Endothelial cell of umbilical vein (primary cell): Measurements from ENCODE around the gene TDRD7.

Experiments
- CTCF ChIP-seq, 2 donors: IDR thresholded peaks; 1 replicate in 1 of 2; 2 replicates in 1 of 2; pipeline ENCODE4 v1.5.1; 2011; ENCODE audit warnings: low read length in 2 of 2, mild to moderate bottlenecking in 2 of 2, moderate library complexity in 2 of 2, control low read depth in 1 of 2, inconsistent platforms in 1 of 2, low read depth in 1 of 2; ENCODE audit not compliant: insufficient read depth in 1 of 2; ENCODE audit errors: extremely low read depth in 1 of 2
- POLR2A ChIP-seq: IDR thresholded peaks from 2 replicates; pipeline ENCODE4 v1.6.1; 2012; ENCODE audit warnings: low read depth, mild to moderate bottlenecking, control low read depth, low read length
- POLR2AphosphoS5 ChIP-seq: IDR thresholded peaks from 2 replicates; pipeline ENCODE4 v1.6.1; 2012; ENCODE audit warnings: low read depth, mild to moderate bottlenecking, control low read depth, low read length, moderate library complexity; ENCODE audit not compliant: insufficient read depth

DNA sequence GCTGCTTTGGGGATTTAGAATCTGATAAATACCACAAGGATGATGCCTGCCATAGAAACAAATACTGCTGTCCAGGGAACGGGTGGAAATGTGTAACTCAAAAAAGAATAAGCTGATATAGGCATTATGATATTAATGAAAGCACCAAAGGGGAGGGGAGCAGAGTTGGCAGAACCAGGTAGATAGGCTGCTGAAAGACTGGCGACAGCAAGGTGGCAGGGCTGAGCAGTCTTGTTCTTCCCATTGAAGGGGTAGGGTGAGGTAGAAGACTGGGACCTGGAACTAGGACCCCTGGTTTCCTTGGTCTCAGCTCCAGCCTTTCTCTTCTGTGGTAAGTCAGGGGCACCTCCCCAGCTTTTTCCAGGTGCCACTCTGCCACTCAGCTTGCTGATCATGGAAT, 58.2 kb downstream of the TDRD7 start:
- TF ChIP-seq CTCF (IDR thresholded peaks at IDR 0.05; ENCODE audit: extremely low read depth in 1 of 2, insufficient read depth in 1 of 2, low read depth in 1 of 2, low read length in 2 of 2) (peak in 1 of 2 donors; percentile 36), POLR2A (no peak), POLR2AphosphoS5 (no peak)
